GM12801 (cell line): ENCODE measurements around the gene USP34.

Source experiments
- TF ChIP-seq, protein P1 (sequence below): IDR thresholded peaks from one replicate; pipeline ENCODE4 v1.5.1; 2011; ENCODE audit warnings: control low read depth; ENCODE audit not compliant: insufficient read length; ENCODE audit errors: extremely low read depth

USP34 gene

DNA sequence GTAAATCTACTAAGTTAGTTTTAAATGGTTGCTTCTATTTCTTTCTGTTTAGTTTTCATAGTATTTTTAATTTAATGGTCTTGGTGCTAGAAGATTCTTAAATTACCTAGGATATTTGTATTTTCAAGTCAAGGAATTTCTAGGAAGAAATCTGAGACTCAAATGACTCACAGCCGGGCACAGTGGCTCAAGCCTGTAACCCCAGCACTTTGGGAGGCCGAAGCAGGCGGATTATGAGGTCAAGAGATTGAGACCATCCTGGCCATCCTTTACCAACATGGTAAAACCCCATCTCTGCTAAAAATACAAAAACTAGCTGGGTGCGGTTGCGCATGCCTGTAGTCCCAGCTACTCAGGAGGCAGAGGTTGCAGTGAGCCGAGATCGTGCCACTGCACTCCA is 213.4 kb downstream of the USP34 start:
- TF ChIP-seq, protein P1, sequence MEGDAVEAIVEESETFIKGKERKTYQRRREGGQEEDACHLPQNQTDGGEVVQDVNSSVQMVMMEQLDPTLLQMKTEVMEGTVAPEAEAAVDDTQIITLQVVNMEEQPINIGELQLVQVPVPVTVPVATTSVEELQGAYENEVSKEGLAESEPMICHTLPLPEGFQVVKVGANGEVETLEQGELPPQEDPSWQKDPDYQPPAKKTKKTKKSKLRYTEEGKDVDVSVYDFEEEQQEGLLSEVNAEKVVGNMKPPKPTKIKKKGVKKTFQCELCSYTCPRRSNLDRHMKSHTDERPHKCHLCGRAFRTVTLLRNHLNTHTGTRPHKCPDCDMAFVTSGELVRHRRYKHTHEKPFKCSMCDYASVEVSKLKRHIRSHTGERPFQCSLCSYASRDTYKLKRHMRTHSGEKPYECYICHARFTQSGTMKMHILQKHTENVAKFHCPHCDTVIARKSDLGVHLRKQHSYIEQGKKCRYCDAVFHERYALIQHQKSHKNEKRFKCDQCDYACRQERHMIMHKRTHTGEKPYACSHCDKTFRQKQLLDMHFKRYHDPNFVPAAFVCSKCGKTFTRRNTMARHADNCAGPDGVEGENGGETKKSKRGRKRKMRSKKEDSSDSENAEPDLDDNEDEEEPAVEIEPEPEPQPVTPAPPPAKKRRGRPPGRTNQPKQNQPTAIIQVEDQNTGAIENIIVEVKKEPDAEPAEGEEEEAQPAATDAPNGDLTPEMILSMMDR: no peak

DNA sequence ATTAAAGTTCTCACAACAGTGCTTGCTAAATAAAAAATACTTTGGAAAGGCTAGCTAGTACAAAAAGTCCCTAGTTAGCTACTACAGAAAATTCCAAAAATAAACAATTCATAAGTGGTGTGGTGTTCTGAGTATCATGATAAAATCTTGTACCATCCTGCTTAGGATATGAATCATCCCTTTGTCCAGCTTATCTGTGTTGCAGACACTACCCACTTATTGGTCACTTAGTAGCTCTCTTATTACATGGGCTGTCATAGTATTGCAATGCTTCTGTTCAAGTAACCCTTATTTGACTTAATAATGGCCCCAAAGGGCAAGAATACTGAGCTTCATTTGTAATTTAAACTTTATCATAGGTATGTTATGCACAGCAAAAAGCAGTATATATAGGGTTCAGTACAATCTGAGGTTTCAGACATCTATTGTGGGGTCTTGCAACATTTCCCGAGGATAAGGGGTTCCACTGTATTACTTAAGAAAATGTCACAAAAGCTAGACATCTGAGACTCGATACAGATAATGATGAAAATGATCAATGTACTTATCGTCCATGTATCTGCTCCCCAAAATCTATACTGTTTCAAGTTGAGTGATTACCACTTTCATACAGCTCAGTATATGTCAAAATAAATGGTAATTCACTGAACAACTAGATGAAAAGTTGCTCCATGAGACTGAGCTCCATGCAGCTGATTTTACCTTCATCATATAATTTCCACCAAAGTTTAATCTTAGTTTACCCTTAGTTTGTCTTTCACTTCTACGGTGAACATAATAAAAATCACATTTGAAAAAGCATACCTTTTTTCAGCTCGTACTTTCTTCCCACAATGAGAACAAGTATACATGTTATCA is 215.1 kb downstream of the USP34 start:
- TF ChIP-seq, protein P1: no peak

DNA sequence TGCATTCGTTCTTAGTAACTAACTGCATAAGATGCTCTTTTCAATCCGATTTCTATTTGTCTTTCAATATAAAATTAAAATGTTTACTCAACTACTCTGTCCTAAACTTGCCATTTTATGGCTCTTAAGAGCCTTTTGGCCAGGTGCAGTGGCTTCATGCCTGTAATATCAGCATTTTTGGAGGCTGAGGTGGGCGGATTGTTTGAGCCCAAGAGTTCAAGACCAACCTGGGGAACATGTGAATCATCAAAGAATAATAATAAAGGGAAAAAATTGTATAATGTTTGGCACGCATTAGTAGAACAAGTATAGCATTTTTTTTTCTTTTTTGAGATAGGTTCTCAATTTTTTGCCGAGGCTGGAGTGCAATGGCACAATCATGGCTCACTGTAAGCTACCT is 216.4 kb downstream of the USP34 start:
- TF ChIP-seq, protein P1: no peak

DNA sequence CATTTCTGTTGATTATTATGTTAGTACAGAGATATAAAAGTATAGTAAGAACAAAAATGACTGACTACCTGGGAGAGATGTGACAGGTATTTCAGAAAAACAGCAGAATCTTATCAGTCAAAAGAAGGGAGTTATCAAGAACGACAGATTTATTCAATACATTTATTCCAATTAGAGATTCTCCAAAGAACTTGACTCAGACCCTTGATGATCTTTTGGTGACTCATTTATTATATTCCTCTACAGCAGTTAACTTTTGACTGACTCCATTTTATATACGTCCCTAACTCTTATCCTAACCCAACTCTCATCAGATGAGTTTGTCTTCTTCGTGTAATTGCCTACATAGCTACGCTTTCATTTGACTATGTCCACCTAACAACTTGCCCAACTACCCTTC is 217.8 kb downstream of the USP34 start:
- TF ChIP-seq, protein P1: no peak

DNA sequence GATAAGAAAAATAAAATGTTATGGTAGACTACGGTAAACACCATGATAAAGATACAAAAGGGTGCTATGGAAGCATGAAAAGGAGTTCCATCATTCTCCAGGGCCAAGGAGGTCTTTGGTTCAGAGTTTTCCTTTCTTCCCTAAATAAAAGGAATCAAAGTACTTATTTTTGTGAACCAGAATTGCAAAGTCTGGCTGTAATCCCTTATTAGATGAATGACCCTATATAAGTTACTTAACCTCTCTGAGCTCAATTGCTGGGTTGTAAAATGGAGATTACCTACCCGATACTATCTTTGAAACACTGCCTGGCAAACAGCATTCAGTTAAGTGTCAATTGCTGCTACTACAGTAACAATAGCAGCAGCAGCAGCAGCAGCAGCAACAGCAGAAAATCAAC is 218.9 kb downstream of the USP34 start:
- TF ChIP-seq, protein P1: no peak

DNA sequence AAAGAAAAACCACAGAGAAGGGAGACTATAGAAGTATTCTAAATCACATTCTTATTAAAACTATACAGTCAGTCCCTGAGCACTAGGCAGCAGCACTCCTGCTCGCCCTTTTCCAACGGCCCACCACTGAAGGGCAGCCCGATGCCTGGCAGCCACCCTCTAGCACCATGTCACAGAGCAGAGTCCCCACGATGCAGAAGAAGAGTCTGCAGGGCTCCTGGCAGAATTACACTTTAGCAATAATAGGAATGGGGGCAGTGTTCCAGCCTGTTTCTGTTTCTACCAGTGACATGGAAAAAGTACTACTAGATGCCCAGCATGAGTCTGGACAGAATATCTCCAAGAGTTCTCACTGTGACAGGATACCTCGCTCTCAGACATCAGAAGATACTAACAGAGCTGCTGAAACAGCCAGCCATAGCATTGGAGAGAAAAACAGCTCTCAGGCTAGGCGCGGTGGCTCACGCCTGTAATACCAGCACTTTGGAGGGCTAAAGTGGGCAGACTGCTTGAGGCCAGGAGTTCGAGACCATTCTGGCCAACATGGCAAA is 221.3 kb downstream of the USP34 start:
- TF ChIP-seq, protein P1: no peak

DNA sequence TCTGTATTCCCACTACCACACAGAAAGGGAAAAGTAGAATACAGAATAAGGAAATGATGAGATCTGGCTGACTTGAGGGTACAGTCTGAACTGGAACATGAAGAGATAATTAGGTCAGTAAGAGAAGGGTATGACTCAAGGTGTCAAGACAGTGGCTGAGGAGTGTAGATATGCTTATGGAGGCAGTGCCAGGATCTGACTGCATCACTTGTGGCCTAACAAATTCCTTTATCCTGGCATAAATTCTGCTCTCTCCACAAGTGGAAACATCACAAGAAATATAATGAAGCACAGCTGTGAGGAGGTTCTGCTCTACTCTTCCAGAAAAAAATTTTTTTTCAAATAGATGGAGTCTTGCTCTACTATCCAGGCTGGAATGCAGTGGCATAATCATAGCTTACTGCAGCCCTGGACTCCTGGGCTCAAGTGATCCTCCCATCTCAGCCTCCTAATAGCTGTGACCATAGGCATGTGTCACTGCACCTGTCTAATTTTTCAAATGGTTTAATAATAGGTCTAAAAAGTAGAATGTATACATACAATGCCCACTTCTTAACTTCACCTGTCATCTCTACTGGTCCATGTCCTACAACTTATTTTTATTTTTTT is 223.6 kb downstream of the USP34 start:
- TF ChIP-seq, protein P1: no peak
